ENCODE data around the gene ZNF483. TPM values are rescaled to one million over a fixed set of nuclear protein-coding genes. Genes with fewer than 3 reads are reported as not detected.
A peak's percentile ranks its signal among the peaks of the same experiment; 100 is the strongest.

Gene ZNF483
- total and polyA plus RNA-seq, 12 donors: 0.09 to 11.3 (median 6.4) TPM

DNA sequence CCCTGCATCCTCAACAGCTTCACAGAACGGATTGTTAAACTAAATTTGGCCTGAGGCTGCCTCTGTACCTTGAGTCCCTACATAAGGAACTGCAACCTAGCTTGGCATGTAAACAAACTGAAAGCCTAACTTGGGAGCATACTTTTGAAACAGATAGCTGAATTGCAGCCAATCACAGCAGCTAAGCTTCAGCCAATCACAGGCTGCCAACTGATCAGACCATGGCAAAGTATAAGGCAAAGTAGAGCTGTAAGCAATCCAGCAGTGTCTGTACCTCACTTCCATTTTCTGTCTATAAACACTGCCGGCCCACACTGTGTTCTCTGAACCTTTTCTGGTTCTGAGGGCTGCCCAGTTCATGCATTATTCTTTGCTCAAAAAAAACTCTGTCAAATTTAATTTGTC is 8.9 kb upstream of the ZNF483 start:
- H3K4me3 ChIP-seq: no peak overlapping the region
- no peak overlapping the region for H3K27ac ChIP-seq
- H3K27me3 ChIP-seq: no peaks in the 10 kb centered on the region
- WGBS, 2 donors: 76 to 78% methylated on average over 2 of the region's 2 CpGs
- no peak for DNase-seq
- no peaks in the 10 kb centered on the region for H3K4me1 ChIP-seq
- ATAC-seq: no peak
- peaks cover 0 to 8% (median 0%) of the 10 kb centered on the region in 11 donors for H3K9me3 ChIP-seq
- TF ChIP-seq, protein P1, sequence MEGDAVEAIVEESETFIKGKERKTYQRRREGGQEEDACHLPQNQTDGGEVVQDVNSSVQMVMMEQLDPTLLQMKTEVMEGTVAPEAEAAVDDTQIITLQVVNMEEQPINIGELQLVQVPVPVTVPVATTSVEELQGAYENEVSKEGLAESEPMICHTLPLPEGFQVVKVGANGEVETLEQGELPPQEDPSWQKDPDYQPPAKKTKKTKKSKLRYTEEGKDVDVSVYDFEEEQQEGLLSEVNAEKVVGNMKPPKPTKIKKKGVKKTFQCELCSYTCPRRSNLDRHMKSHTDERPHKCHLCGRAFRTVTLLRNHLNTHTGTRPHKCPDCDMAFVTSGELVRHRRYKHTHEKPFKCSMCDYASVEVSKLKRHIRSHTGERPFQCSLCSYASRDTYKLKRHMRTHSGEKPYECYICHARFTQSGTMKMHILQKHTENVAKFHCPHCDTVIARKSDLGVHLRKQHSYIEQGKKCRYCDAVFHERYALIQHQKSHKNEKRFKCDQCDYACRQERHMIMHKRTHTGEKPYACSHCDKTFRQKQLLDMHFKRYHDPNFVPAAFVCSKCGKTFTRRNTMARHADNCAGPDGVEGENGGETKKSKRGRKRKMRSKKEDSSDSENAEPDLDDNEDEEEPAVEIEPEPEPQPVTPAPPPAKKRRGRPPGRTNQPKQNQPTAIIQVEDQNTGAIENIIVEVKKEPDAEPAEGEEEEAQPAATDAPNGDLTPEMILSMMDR (IDR thresholded peaks at IDR 0.05): no peak
- intact Hi-C loops (cut with DNase I): no loop called here
- no peaks in the 10 kb centered on the region for H3K36me3 ChIP-seq

DNA sequence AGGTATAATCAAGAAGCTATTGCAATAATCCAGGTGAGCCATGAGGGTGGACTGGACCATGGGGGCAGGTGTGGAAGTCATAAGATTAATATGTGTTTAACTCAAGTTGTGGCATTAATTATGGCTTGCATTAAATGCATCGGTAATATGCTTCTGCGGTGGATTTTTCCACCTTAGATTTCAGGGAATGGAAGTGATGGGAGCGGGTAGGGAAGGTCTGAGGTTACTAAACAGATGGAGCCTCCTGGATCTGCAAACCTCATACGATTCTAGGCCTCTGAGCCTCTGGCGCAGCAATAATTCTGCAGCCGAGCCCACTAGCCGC is 286 bp upstream of the ZNF483 start:
- peak overlapping the region in 2 of 10 donors; percentile 34 to 66 for H3K27ac ChIP-seq
- intact Hi-C loops (cut with DNase I): no loop called here
- peak overlapping the region; percentile 70 to 98 (median 86) for H3K4me3 ChIP-seq
- H3K27me3 ChIP-seq: peaks cover 0 to 11% (median 0%) of the 10 kb centered on the region in 7 donors
- peaks cover 0 to 26% (median 6%) of the 10 kb centered on the region in 9 donors for H3K36me3 ChIP-seq
- TF ChIP-seq, protein P1 (IDR thresholded peaks at IDR 0.05): no peak
- H3K9me3 ChIP-seq: no peaks in the 10 kb centered on the region
- ATAC-seq (no peak), DNase-seq (no peak)
- 28% methylated on average over 7 of the region's 7 CpGs for WGBS, 2 donors
- H3K4me1 ChIP-seq: peaks cover 0 to 19% (median 13%) of the 10 kb centered on the region in 9 donors

DNA sequence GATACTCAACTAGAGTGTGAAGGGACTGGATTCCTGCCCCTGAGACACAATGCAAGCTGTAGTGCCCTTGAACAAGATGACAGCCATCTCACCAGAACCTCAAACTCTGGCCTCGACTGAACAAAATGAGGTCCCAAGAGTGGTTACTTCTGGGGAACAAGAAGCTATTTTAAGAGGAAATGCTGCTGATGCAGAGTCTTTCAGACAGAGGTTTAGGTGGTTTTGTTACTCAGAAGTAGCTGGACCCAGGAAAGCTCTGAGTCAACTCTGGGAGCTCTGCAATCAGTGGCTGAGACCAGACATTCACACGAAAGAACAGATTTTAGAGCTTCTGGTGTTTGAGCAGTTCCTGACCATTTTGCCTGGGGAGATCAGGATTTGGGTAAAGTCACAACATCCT is 2.4 kb downstream of the ZNF483 start:
- TF ChIP-seq, protein P1 (IDR thresholded peaks at IDR 0.05): no peak
- Histone ChIP-seq H3K36me3 (peaks cover 0 to 52% (median 13%) of the 10 kb centered on the region in 9 donors), H3K4me1 (peaks cover 0 to 19% (median 13%) of the 10 kb centered on the region in 9 donors), H3K27me3 (peaks cover 0 to 11% (median 0%) of the 10 kb centered on the region in 7 donors), H3K27ac (no peak overlapping the region), H3K4me3 (no peak overlapping the region), H3K9me3 (peaks cover 0 to 3% (median 0%) of the 10 kb centered on the region in 11 donors)
- intact Hi-C loops (cut with DNase I): no loop called here
- DNase-seq (no peak), ATAC-seq (no peak)
- 89 to 93% methylated on average over 2 of the region's 2 CpGs for WGBS, 2 donors

DNA sequence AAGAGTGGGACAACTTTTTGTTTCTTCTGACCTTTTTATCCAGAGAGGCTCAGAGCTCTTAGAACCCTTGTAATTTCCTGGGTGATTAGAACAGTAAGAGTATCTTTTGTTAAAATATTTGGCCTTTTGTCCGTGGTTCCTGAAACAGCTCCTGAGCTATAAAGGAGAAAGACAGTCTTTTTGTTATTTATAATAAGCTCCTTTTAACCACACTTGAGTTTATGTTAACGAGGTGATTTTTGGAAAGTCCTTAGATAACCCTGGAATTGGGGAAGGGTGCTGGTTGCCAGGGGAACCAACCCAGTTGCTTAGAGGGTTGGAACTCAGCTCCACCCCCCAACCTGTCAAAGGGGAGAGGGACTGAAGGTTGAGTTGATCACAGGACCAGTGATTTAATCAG is 4.8 kb downstream of the ZNF483 start:
- H3K4me3 ChIP-seq: no peak overlapping the region
- H3K36me3 ChIP-seq: peaks cover 0 to 77% (median 33%) of the 10 kb centered on the region in 9 donors
- DNase-seq (no peak), ATAC-seq (no peak)
- WGBS, 2 donors: 29 to 37% methylated on average over 2 of the region's 2 CpGs
- H3K27me3 ChIP-seq: peaks cover 0 to 11% (median 0%) of the 10 kb centered on the region in 7 donors
- intact Hi-C loops (cut with DNase I): no loop called here
- peaks cover 0 to 28% (median 9%) of the 10 kb centered on the region in 11 donors for H3K9me3 ChIP-seq
- TF ChIP-seq, protein P1 (IDR thresholded peaks at IDR 0.05): no peak
- H3K4me1 ChIP-seq: peaks cover 0 to 17% (median 13%) of the 10 kb centered on the region in 9 donors
- H3K27ac ChIP-seq: no peak overlapping the region

Measured in heart right ventricle (tissue), 16 donors.